ENCODE data around the gene SLC10A7. TPM values are rescaled to one million over a fixed set of nuclear protein-coding genes. Genes with fewer than 3 reads are reported as not detected.

Gene SLC10A7
- total and polyA plus RNA-seq, 2 donors, result 4.9 to 10.7 TPM

GRCh38 chr4:146261041-146261440, 260.7 kb downstream of the SLC10A7 start:
- no peak overlapping the region for H3K27ac ChIP-seq (ENCODE audit: low read depth in 1 of 2, low read length in 1 of 2)
- no peaks in the 10 kb centered on the region for H3K9me3 ChIP-seq (ENCODE audit: control insufficient read depth in 2 of 2, insufficient read depth in 1 of 2, low read length in 1 of 2)
- peaks cover 0 to 2% of the 10 kb centered on the region in 2 donors for H3K36me3 ChIP-seq (ENCODE audit: control insufficient read depth in 2 of 2, insufficient read depth in 2 of 2, low read length in 1 of 2)
- 94% methylated on average over 2 of the region's 2 CpGs for WGBS
- H3K27me3 ChIP-seq (ENCODE audit: control insufficient read depth in 2 of 2, insufficient read depth in 1 of 2, low read length in 1 of 2), result no peaks in the 10 kb centered on the region
- H3K4me3 ChIP-seq (ENCODE audit: low read length in 2 of 2), result no peak overlapping the region
- DNase-seq (ENCODE audit: low read depth in 6 of 9, low spot score in 9 of 9), result no peak
- no peaks in the 10 kb centered on the region for H3K4me1 ChIP-seq (ENCODE audit: control insufficient read depth in 2 of 2, insufficient read depth in 2 of 2, low read length in 2 of 2)

- no peaks in the 10 kb centered on the region for H3K9me3 ChIP-seq (ENCODE audit: control insufficient read depth in 2 of 2, insufficient read depth in 1 of 2, low read length in 1 of 2)
- no peaks in the 10 kb centered on the region for H3K27me3 ChIP-seq (ENCODE audit: control insufficient read depth in 2 of 2, insufficient read depth in 1 of 2, low read length in 1 of 2)
- no peak overlapping the region for H3K4me3 ChIP-seq (ENCODE audit: low read length in 2 of 2)
- H3K4me1 ChIP-seq (ENCODE audit: control insufficient read depth in 2 of 2, insufficient read depth in 2 of 2, low read length in 2 of 2), result no peaks in the 10 kb centered on the region
- peaks cover 0 to 2% of the 10 kb centered on the region in 2 donors for H3K36me3 ChIP-seq (ENCODE audit: control insufficient read depth in 2 of 2, insufficient read depth in 2 of 2, low read length in 1 of 2)
- no peak overlapping the region for H3K27ac ChIP-seq (ENCODE audit: low read depth in 1 of 2, low read length in 1 of 2)
- DNase-seq (ENCODE audit: low read depth in 6 of 9, low spot score in 9 of 9), result no peak
- WGBS, result over 99% methylated on average over 4 of the region's 4 CpGs
These were observed 261.2 kb downstream of the SLC10A7 start for GRCh38 chr4:146260521-146260920.

- Histone ChIP-seq H3K36me3 (ENCODE audit: control insufficient read depth in 2 of 2, insufficient read depth in 2 of 2, low read length in 1 of 2) (peaks cover 0 to 2% of the 10 kb centered on the region in 2 donors), H3K27ac (ENCODE audit: low read depth in 1 of 2, low read length in 1 of 2) (no peak overlapping the region), H3K9me3 (ENCODE audit: control insufficient read depth in 2 of 2, insufficient read depth in 1 of 2, low read length in 1 of 2) (no peaks in the 10 kb centered on the region), H3K4me1 (ENCODE audit: control insufficient read depth in 2 of 2, insufficient read depth in 2 of 2, low read length in 2 of 2) (no peaks in the 10 kb centered on the region), H3K4me3 (ENCODE audit: low read length in 2 of 2) (no peak overlapping the region), H3K27me3 (ENCODE audit: control insufficient read depth in 2 of 2, insufficient read depth in 1 of 2, low read length in 1 of 2) (no peaks in the 10 kb centered on the region)
- no peak for DNase-seq (ENCODE audit: low read depth in 6 of 9, low spot score in 9 of 9)
- WGBS, result 97% methylated on average over 1 of the region's 1 CpG
These were observed 264.2 kb downstream of the SLC10A7 start for GRCh38 chr4:146257511-146257910.

- WGBS, result 98% methylated on average over 1 of the region's 1 CpG
- no peak overlapping the region for H3K27ac ChIP-seq (ENCODE audit: low read depth in 1 of 2, low read length in 1 of 2)
- no peak for DNase-seq (ENCODE audit: low read depth in 6 of 9, low spot score in 9 of 9)
- no peak overlapping the region for H3K4me3 ChIP-seq (ENCODE audit: low read length in 2 of 2)
- H3K4me1 ChIP-seq (ENCODE audit: control insufficient read depth in 2 of 2, insufficient read depth in 2 of 2, low read length in 2 of 2), result no peaks in the 10 kb centered on the region
- no peaks in the 10 kb centered on the region for H3K9me3 ChIP-seq (ENCODE audit: control insufficient read depth in 2 of 2, insufficient read depth in 1 of 2, low read length in 1 of 2)
- H3K27me3 ChIP-seq (ENCODE audit: control insufficient read depth in 2 of 2, insufficient read depth in 1 of 2, low read length in 1 of 2), result no peaks in the 10 kb centered on the region
- peaks cover 0 to 2% of the 10 kb centered on the region in 2 donors for H3K36me3 ChIP-seq (ENCODE audit: control insufficient read depth in 2 of 2, insufficient read depth in 2 of 2, low read length in 1 of 2)
These were observed 265.4 kb downstream of the SLC10A7 start for GRCh38 chr4:146256328-146256727.

- Histone ChIP-seq H3K27me3 (ENCODE audit: control insufficient read depth in 2 of 2, insufficient read depth in 1 of 2, low read length in 1 of 2) (no peaks in the 10 kb centered on the region), H3K4me1 (ENCODE audit: control insufficient read depth in 2 of 2, insufficient read depth in 2 of 2, low read length in 2 of 2) (no peaks in the 10 kb centered on the region), H3K36me3 (ENCODE audit: control insufficient read depth in 2 of 2, insufficient read depth in 2 of 2, low read length in 1 of 2) (peaks cover 0 to 2% of the 10 kb centered on the region in 2 donors), H3K4me3 (ENCODE audit: low read length in 2 of 2) (no peak overlapping the region), H3K27ac (ENCODE audit: low read depth in 1 of 2, low read length in 1 of 2) (no peak overlapping the region), H3K9me3 (ENCODE audit: control insufficient read depth in 2 of 2, insufficient read depth in 1 of 2, low read length in 1 of 2) (no peaks in the 10 kb centered on the region)
- 97% methylated on average over 3 of the region's 3 CpGs for WGBS
- no peak for DNase-seq (ENCODE audit: low read depth in 6 of 9, low spot score in 9 of 9)
These were observed 265.9 kb downstream of the SLC10A7 start for GRCh38 chr4:146255874-146256273.

- no peaks in the 10 kb centered on the region for H3K4me1 ChIP-seq (ENCODE audit: control insufficient read depth in 2 of 2, insufficient read depth in 2 of 2, low read length in 2 of 2)
These were observed 266.3 kb downstream of the SLC10A7 start for GRCh38 chr4:146255463-146255862.

GRCh38 chr4:146252969-146253611, 268.6 kb downstream of the SLC10A7 start:
- 97% methylated on average over 5 of the region's 5 CpGs for WGBS
- Histone ChIP-seq H3K27ac (ENCODE audit: low read depth in 1 of 2, low read length in 1 of 2) (no peak overlapping the region), H3K9me3 (ENCODE audit: control insufficient read depth in 2 of 2, insufficient read depth in 1 of 2, low read length in 1 of 2) (no peaks in the 10 kb centered on the region), H3K27me3 (ENCODE audit: control insufficient read depth in 2 of 2, insufficient read depth in 1 of 2, low read length in 1 of 2) (no peaks in the 10 kb centered on the region), H3K36me3 (ENCODE audit: control insufficient read depth in 2 of 2, insufficient read depth in 2 of 2, low read length in 1 of 2) (peaks cover 0 to 2% of the 10 kb centered on the region in 2 donors), H3K4me1 (ENCODE audit: control insufficient read depth in 2 of 2, insufficient read depth in 2 of 2, low read length in 2 of 2) (no peaks in the 10 kb centered on the region), H3K4me3 (ENCODE audit: low read length in 2 of 2) (no peak overlapping the region)
- DNase-seq (ENCODE audit: low read depth in 6 of 9, low spot score in 9 of 9), result no peak

More at GRCh38 chr4:146255463-146255862, 266.3 kb downstream of the SLC10A7 start:
- H3K36me3 ChIP-seq (ENCODE audit: control insufficient read depth in 2 of 2, insufficient read depth in 2 of 2, low read length in 1 of 2), result peaks cover 0 to 2% of the 10 kb centered on the region in 2 donors
- no peak overlapping the region for H3K4me3 ChIP-seq (ENCODE audit: low read length in 2 of 2)
- H3K9me3 ChIP-seq (ENCODE audit: control insufficient read depth in 2 of 2, insufficient read depth in 1 of 2, low read length in 1 of 2), result no peaks in the 10 kb centered on the region
- no peak overlapping the region for H3K27ac ChIP-seq (ENCODE audit: low read depth in 1 of 2, low read length in 1 of 2)
- WGBS, result 99% methylated on average over 1 of the region's 1 CpG
- H3K27me3 ChIP-seq (ENCODE audit: control insufficient read depth in 2 of 2, insufficient read depth in 1 of 2, low read length in 1 of 2), result no peaks in the 10 kb centered on the region
- no peak for DNase-seq (ENCODE audit: low read depth in 6 of 9, low spot score in 9 of 9)

GRCh38 chr4:146247356-146247755, 274.4 kb downstream of the SLC10A7 start:
- H3K36me3 ChIP-seq (ENCODE audit: control insufficient read depth in 2 of 2, insufficient read depth in 2 of 2, low read length in 1 of 2), result no peaks in the 10 kb centered on the region
- DNase-seq (ENCODE audit: low read depth in 6 of 9, low spot score in 9 of 9), result no peak
- no peaks in the 10 kb centered on the region for H3K27me3 ChIP-seq (ENCODE audit: control insufficient read depth in 2 of 2, insufficient read depth in 1 of 2, low read length in 1 of 2)
- H3K4me3 ChIP-seq (ENCODE audit: low read length in 2 of 2), result no peak overlapping the region
- WGBS, result 74% methylated on average over 2 of the region's 2 CpGs
- H3K27ac ChIP-seq (ENCODE audit: low read depth in 1 of 2, low read length in 1 of 2), result no peak overlapping the region
- no peaks in the 10 kb centered on the region for H3K9me3 ChIP-seq (ENCODE audit: control insufficient read depth in 2 of 2, insufficient read depth in 1 of 2, low read length in 1 of 2)
- peaks cover 0 to 21% of the 10 kb centered on the region in 2 donors for H3K4me1 ChIP-seq (ENCODE audit: control insufficient read depth in 2 of 2, insufficient read depth in 2 of 2, low read length in 2 of 2)

GRCh38 chr4:146246381-146246780, 275.4 kb downstream of the SLC10A7 start:
- H3K36me3 ChIP-seq (ENCODE audit: control insufficient read depth in 2 of 2, insufficient read depth in 2 of 2, low read length in 1 of 2), result no peaks in the 10 kb centered on the region
- no peaks in the 10 kb centered on the region for H3K27me3 ChIP-seq (ENCODE audit: control insufficient read depth in 2 of 2, insufficient read depth in 1 of 2, low read length in 1 of 2)
- H3K9me3 ChIP-seq (ENCODE audit: control insufficient read depth in 2 of 2, insufficient read depth in 1 of 2, low read length in 1 of 2), result no peaks in the 10 kb centered on the region
- no peak overlapping the region for H3K4me3 ChIP-seq (ENCODE audit: low read length in 2 of 2)
- H3K4me1 ChIP-seq (ENCODE audit: control insufficient read depth in 2 of 2, insufficient read depth in 2 of 2, low read length in 2 of 2), result peaks cover 0 to 24% of the 10 kb centered on the region in 2 donors
- 97% methylated on average over 6 of the region's 6 CpGs for WGBS
- H3K27ac ChIP-seq (ENCODE audit: low read depth in 1 of 2, low read length in 1 of 2), result no peak overlapping the region
- DNase-seq (ENCODE audit: low read depth in 6 of 9, low spot score in 9 of 9), result no peak

Measured in thymus (tissue), 11 donors.